ENCODE measurements around the gene SPECC1.

The SPECC1 gene

DNA sequence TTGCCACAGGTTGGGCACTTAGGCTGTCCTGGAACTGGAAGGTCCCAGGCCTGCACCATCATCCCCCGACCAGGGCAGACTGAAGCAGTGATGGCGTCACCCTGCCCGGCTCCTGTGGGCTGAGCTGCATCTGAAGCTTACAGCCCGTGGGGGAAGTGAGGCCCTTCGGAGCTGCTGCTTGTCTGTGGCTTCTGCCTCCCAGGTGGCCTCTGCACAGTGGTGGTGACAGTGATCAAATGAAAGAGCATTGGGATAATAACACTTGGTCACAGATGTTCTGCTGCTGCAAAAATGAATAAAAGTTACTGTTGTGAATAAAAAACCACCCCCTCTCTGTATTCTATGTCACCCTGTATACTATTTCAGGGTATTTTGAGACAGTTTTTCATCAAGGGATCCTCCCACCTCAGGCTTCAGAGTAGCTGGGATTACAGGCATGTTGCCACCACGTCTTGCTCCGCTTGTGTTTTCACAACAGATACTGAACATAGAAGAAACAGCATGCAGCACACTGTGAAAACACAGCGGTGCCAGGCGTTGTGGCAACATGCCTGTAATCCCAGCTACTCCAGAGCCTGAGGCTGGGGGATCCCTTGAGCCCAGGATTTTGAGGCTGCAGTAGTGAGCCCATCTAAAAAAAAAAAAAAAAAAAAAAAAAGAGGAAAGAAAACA, 293.2 kb downstream of the SPECC1 start:
- Histone ChIP-seq H3K36me3 (no peaks in the 10 kb centered on the region), H3K4me1 (ENCODE audit: control insufficient read depth in 1 of 2, insufficient read depth in 1 of 2, low read depth in 1 of 2, low read length in 1 of 2) (no peaks in the 10 kb centered on the region), H3K9me3 (no peaks in the 10 kb centered on the region), H3K27me3 (no peaks in the 10 kb centered on the region), H3K4me3 (ENCODE audit: low read depth in 1 of 2, low read length in 1 of 2) (no peak overlapping the region), H3K27ac (no peak overlapping the region)
- TF ChIP-seq, protein P1, sequence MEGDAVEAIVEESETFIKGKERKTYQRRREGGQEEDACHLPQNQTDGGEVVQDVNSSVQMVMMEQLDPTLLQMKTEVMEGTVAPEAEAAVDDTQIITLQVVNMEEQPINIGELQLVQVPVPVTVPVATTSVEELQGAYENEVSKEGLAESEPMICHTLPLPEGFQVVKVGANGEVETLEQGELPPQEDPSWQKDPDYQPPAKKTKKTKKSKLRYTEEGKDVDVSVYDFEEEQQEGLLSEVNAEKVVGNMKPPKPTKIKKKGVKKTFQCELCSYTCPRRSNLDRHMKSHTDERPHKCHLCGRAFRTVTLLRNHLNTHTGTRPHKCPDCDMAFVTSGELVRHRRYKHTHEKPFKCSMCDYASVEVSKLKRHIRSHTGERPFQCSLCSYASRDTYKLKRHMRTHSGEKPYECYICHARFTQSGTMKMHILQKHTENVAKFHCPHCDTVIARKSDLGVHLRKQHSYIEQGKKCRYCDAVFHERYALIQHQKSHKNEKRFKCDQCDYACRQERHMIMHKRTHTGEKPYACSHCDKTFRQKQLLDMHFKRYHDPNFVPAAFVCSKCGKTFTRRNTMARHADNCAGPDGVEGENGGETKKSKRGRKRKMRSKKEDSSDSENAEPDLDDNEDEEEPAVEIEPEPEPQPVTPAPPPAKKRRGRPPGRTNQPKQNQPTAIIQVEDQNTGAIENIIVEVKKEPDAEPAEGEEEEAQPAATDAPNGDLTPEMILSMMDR (IDR thresholded peaks at IDR 0.05): no peak

DNA sequence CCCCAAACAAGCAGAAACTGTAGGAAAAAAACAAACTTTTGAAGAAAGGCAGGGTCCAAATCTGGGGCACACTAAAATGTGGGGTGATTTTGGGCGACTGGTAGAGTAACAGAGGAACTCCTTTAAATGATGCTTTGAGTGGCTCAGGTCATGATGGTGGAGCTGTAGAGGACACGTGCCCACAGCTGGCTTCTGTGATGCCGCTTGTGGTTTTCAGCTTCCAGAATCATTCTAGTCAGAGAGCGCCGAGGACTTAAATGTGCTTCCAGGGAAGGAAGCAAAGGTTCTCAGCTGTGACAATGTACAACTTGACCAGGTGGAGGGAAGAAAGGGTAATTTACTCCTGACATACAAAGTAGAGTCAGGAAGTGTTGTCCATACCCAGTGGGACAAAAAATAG, 295.8 kb downstream of the SPECC1 start:
- H3K4me1 ChIP-seq (ENCODE audit: control insufficient read depth in 1 of 2, insufficient read depth in 1 of 2, low read depth in 1 of 2, low read length in 1 of 2): no peaks in the 10 kb centered on the region
- H3K4me3 ChIP-seq (ENCODE audit: low read depth in 1 of 2, low read length in 1 of 2): no peak overlapping the region
- no peak overlapping the region for H3K27ac ChIP-seq
- no peaks in the 10 kb centered on the region for H3K9me3 ChIP-seq
- TF ChIP-seq, protein P1 (IDR thresholded peaks at IDR 0.05): no peak
- no peaks in the 10 kb centered on the region for H3K36me3 ChIP-seq
- no peaks in the 10 kb centered on the region for H3K27me3 ChIP-seq

DNA sequence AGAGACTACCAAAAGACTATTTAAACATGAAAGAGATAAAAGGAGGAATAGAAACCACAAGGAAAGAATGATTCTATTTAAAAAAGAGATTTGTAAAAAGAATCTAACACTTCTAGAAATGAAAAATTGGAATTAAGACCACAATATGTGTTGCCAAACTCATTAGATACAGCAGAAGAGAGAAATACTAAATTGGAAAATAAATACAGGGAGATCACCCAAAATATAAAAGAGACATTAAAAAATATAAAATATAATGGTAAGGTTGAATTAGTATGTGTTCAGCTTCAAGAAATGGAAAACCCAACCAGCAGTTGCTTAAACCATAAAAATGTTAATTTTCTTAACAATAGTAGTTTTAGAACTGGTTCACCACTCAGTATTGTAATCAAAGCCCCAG, 297.8 kb downstream of the SPECC1 start:
- H3K4me1 ChIP-seq (ENCODE audit: control insufficient read depth in 1 of 2, insufficient read depth in 1 of 2, low read depth in 1 of 2, low read length in 1 of 2): no peaks in the 10 kb centered on the region
- H3K27ac ChIP-seq: no peak overlapping the region
- no peaks in the 10 kb centered on the region for H3K9me3 ChIP-seq
- H3K27me3 ChIP-seq: no peaks in the 10 kb centered on the region
- TF ChIP-seq, protein P1 (IDR thresholded peaks at IDR 0.05): no peak
- no peaks in the 10 kb centered on the region for H3K36me3 ChIP-seq
- H3K4me3 ChIP-seq (ENCODE audit: low read depth in 1 of 2, low read length in 1 of 2): no peak overlapping the region

DNA sequence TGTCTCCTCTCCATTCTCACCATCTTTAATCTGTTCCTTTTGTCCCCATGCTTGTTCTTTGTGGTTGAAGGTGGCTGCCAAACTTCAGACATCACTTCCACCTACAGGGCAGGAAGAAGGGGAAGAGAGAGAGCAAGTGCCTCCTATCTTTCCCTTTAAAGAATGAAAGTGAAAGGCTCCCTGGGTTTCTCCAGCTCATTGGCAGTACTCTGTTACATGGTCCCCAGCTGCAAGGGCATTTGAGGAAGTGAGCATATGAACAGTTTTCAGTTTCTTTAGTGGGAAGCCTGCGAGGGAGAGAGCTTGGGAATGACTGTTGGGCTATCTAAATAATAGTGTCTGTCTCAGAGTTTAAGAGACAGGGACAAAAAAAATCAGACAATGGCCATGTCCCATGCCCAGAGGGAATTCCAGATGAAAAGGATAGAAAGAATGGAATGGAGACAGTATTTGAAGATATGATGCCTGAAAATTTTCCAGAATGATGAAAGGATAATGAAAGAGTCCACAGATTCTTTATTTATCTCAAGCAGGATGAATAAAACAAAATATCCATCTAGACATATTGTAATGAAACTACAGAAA, 298.3 kb downstream of the SPECC1 start:
- Histone ChIP-seq H3K36me3 (no peaks in the 10 kb centered on the region), H3K4me1 (ENCODE audit: control insufficient read depth in 1 of 2, insufficient read depth in 1 of 2, low read depth in 1 of 2, low read length in 1 of 2) (no peaks in the 10 kb centered on the region), H3K27ac (no peak overlapping the region), H3K27me3 (no peaks in the 10 kb centered on the region), H3K9me3 (no peaks in the 10 kb centered on the region), H3K4me3 (ENCODE audit: low read depth in 1 of 2, low read length in 1 of 2) (no peak overlapping the region)
- TF ChIP-seq, protein P1 (IDR thresholded peaks at IDR 0.05): no peak

DNA sequence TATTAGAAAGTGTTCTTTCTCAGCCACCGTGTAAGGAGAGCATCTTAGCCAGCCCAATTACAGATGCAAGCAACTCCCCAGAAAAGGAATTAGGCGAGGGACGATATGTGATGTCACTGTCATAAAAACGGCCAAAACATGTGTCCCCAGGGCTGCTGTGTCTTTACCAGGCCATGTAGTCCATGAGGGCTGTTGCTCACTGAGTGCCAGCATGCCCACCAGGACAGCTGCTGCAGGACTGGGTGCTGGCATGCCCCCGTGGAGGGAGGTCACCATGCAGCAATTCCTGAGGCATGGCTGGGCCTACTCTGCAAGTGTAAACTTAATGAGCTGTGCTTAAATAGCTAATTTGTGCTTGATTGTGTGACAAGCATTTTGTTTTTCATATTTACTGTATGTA, 301.3 kb downstream of the SPECC1 start:
- Histone ChIP-seq H3K27me3 (no peaks in the 10 kb centered on the region), H3K9me3 (no peaks in the 10 kb centered on the region), H3K27ac (no peak overlapping the region), H3K4me1 (ENCODE audit: control insufficient read depth in 1 of 2, insufficient read depth in 1 of 2, low read depth in 1 of 2, low read length in 1 of 2) (no peaks in the 10 kb centered on the region), H3K4me3 (ENCODE audit: low read depth in 1 of 2, low read length in 1 of 2) (no peak overlapping the region), H3K36me3 (no peaks in the 10 kb centered on the region)
- TF ChIP-seq, protein P1 (IDR thresholded peaks at IDR 0.05): no peak
